GM18951 (cell line): Measurements from ENCODE around the gene CTSS.
"Not testable (repeated sequence)": the region's sequence is repeated elsewhere in the genome, so short reads cannot be mapped to it uniquely, and the experiment has no call there.

Experiments
- POLR2A ChIP-seq: IDR thresholded peaks from 4 replicates; pipeline ENCODE4 v1.6.1; 2011; ENCODE audit warnings: mild to moderate bottlenecking; ENCODE audit not compliant: insufficient read length, insufficient read depth; ENCODE audit errors: extremely low read depth
- in situ Hi-C: fragments of 300-500 bp; cut with MboI; formaldehyde crosslinking; loops from one replicate; pipeline ENCODE4 v1.12.0; 2022; ENCODE audit warnings: low sequenced_read_pairs, mixed read lengths, inconsistent platforms; ENCODE audit not compliant: unreplicated experiment

Gene CTSS

GRCh38 chr1:150765296-150765976, at the start of gene CTSS:
Gene CTSS (minus strand): TSS chr1:150765778. CDS start chr1:150764763, 1,015 bp downstream.
- in situ Hi-C loops: no loop called here
- peak; percentile 43 for TF ChIP-seq POLR2A

DNA sequence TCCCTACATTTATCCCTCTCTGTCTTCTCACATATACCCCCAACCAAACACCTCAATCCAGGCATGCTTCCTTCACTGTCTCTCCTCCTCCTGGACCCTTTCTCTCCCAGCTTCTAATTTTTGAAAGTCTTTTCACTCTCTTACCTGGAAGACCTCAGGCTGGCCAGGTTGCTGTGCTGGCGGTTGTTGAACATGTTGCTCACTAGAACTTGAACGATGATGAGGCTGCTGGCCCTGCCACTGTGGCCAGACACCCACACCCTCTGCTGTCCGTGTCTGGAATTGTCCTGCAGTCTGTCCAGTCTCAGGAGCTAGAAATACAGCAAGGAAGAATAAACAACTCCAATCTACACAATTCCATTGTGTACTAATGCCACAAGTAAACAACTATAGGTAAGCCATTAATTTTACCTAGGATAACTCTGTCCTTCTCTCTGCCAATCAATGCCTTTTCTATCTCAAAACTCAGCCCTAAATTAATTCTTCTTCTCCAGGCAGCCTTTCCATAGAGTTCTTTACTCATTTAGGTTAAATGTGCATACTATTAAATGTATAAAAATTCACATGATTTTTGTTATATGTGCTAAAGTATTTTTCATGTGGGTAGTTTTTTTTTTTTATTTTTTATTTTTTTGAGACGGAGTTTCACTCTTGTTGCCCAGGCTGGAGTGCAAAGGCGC, 47.6 kb upstream of the CTSS start:
- in situ Hi-C loops: no loop called here
- TF ChIP-seq POLR2A: no peak

DNA sequence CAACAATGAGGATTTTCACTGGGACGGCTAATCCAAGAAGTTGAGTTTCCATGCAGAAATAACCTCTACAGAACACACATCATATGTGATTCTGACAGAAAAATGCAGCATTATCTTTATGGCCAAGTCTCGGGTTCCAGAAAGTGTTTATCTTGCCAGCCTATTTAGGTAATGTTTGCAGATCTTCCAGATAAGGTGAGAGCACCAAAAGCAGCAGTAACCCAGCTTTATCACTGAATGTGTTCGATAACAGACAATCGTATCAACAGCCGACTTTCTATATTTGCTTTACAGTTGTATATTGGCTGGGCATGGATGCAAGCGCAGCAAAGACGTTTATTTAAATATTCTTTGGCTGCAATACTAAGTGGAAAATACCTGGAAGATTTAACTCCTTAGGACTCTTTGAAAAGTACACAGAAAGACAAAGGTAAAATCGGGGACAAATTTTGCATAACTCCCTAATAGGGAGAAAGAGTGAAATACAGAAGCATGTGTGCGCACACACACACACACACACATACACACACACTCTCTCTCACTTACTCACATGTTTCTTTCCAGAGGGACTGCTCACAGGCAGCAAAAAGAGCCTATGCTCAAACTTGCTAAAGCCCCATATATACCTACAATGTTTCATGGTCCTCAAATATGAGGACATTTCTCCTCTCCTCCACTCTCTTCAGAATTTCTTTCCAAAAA, 45.5 kb upstream of the CTSS start:
- no peak for TF ChIP-seq POLR2A
- in situ Hi-C loops: no loop called here

- in situ Hi-C loops: no loop called here
- TF ChIP-seq POLR2A: no peak
These were observed 44.1 kb upstream of the CTSS start for GRCh38 chr1:150809651-150810050.

DNA sequence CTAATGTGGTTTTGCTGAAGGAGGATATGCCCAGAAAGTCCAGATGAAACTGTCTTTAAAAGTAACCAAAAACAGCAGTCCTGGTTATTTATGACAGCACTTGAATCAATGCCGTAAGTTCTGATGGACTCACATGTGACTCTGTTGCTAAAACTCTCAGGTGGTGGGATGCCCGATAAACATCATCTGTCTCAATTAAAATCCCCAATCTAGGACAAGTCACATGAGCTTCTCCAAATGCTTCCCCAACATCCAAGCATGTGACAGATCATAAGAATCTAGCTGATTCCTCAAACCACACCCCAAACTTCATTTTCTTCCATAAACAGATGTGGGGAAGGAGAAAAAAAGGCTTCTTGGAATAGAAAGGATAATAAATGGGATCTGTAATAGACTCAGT, 43.3 kb upstream of the CTSS start:
- in situ Hi-C loops: no loop called here

GRCh38 chr1:150808121-150808520, 42.5 kb upstream of the CTSS start, which contains the start of gene CTSK:
Gene CTSK (minus strand): TSS chr1:150808260. CDS start chr1:150806805, 1,455 bp downstream.
- in situ Hi-C loops: no loop called here
- no peak for TF ChIP-seq POLR2A

More for the DNA sequence above, 43.3 kb upstream of the CTSS start:
- no peak for TF ChIP-seq POLR2A

- no peak for TF ChIP-seq POLR2A
- in situ Hi-C loops: no loop called here
These were observed 41.9 kb upstream of the CTSS start for GRCh38 chr1:150807249-150808023.

GRCh38 chr1:150805899-150806298, 40.3 kb upstream of the CTSS start:
- in situ Hi-C loops: no loop called here
- TF ChIP-seq POLR2A: no peak

DNA sequence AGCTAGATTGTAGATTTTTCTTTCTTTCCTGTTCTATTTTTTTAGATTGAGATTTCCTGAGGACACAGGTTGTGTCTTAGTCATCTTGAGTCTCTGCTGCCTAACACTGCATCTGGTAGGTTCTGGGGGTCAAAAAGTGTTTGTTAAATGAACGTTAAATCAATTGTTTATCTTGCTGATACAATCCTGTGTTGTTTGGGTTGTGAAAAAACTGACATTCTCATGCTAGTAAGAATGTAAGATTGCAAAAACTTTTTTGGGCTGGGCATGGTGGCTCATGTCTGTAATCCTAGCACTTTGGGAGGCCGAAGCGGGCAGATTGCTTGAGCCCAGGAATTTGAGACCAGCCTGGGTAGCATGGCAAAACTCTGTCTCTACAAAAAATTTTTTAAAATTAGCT, 39.1 kb upstream of the CTSS start:
- in situ Hi-C loops: no loop called here

GRCh38 chr1:150799089-150799488, 33.5 kb upstream of the CTSS start:
- in situ Hi-C loops: no loop called here
- no peak for TF ChIP-seq POLR2A

More for the DNA sequence above, 39.1 kb upstream of the CTSS start:
- no peak for TF ChIP-seq POLR2A

- TF ChIP-seq POLR2A: no peak
- in situ Hi-C loops: no loop called here
These were observed 32.9 kb upstream of the CTSS start for GRCh38 chr1:150798525-150798924.

GRCh38 chr1:150796374-150796773, 30.8 kb upstream of the CTSS start:
- in situ Hi-C loops: no loop called here
- TF ChIP-seq POLR2A: no peak

DNA sequence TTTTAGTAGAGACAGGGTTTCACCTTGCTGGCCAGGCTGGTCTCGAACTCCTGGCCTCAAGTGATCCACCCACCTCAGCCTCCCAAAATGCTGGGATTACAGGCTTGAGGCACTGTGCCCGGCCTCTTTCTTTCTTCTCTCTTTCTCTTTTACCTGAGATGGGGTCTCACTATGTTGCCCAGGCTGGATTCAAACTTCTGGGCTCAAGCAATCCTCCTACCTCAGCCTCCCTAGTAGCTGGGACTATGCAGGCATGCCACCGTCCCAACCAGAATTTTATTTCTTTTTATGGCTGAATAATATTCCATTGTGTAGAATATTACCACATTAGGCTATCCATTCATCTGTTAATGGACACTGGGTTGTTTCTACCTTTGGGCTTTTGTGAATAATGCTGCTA, 28.2 kb upstream of the CTSS start:
- in situ Hi-C loops: not testable (repeated sequence)
